Measurements from ENCODE around the gene UBASH3B.

The UBASH3B gene

GRCh38 chr11:122705396-122705795, 49.9 kb downstream of the UBASH3B start:
- TF ChIP-seq TAF1 (IDR thresholded peaks at IDR 0.05; ENCODE audit: borderline replicate concordance, insufficient read depth, low read length) (no peak), SIN3A (IDR thresholded peaks at IDR 0.05; ENCODE audit: borderline replicate concordance, insufficient read depth, low read length) (no peak), POLR2AphosphoS5 (IDR thresholded peaks at IDR 0.05; ENCODE audit: low read depth, low read length) (no peak), FOXP2 (optimal IDR thresholded peaks at IDR 0.05; ENCODE audit: borderline replicate concordance, extremely low read depth, extremely low read length, insufficient read depth) (no peak)
- TF ChIP-seq, protein P1, sequence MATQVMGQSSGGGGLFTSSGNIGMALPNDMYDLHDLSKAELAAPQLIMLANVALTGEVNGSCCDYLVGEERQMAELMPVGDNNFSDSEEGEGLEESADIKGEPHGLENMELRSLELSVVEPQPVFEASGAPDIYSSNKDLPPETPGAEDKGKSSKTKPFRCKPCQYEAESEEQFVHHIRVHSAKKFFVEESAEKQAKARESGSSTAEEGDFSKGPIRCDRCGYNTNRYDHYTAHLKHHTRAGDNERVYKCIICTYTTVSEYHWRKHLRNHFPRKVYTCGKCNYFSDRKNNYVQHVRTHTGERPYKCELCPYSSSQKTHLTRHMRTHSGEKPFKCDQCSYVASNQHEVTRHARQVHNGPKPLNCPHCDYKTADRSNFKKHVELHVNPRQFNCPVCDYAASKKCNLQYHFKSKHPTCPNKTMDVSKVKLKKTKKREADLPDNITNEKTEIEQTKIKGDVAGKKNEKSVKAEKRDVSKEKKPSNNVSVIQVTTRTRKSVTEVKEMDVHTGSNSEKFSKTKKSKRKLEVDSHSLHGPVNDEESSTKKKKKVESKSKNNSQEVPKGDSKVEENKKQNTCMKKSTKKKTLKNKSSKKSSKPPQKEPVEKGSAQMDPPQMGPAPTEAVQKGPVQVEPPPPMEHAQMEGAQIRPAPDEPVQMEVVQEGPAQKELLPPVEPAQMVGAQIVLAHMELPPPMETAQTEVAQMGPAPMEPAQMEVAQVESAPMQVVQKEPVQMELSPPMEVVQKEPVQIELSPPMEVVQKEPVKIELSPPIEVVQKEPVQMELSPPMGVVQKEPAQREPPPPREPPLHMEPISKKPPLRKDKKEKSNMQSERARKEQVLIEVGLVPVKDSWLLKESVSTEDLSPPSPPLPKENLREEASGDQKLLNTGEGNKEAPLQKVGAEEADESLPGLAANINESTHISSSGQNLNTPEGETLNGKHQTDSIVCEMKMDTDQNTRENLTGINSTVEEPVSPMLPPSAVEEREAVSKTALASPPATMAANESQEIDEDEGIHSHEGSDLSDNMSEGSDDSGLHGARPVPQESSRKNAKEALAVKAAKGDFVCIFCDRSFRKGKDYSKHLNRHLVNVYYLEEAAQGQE (IDR thresholded peaks at IDR 0.05; ENCODE audit: insufficient read depth in 1 of 2, low read depth in 2 of 2, low read length in 2 of 2), result no peak

DNA sequence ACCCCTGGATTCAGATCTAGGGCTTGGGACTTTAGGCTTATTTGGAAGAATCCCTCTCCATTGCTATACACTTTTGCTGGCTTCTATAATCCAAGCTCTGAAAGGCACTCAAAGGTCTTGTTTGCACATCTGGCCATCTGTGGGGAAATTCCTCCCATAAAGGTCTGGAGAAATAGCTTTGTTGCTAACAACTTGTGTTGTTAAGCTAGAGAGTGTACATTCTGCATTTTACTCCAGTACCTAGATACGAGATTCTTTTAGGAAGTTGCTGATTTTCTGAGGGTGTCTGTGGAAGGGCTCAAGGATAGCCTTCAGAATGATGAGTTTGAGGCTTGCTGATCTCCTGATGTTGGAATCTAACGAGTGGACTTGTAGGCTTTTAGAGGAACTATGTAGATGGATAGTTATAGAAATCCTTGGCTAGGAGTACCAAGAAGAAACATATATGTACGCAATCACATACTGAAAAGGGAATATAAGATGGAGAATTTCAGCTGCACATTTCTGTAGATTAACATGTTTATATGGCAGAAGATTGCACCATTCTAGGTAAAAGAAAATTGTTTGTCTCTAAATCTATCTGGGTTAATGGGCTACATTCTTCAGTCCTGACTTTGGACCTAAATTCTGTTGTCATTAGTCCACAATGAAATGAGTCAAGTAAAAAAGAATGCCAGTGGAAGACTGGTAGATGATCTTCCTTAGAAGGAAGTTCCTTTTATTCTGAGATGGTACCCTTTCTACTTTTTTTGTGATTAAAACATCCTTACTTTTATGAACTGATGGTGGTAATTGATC, 51.0 kb downstream of the UBASH3B start:
- TF ChIP-seq TAF1 (IDR thresholded peaks at IDR 0.05; ENCODE audit: borderline replicate concordance, insufficient read depth, low read length), result no peak
- TF ChIP-seq, protein P1 (IDR thresholded peaks at IDR 0.05; ENCODE audit: insufficient read depth in 1 of 2, low read depth in 2 of 2, low read length in 2 of 2), result no peak
- TF ChIP-seq POLR2AphosphoS5 (IDR thresholded peaks at IDR 0.05; ENCODE audit: low read depth, low read length), result no peak
- TF ChIP-seq FOXP2 (optimal IDR thresholded peaks at IDR 0.05; ENCODE audit: borderline replicate concordance, extremely low read depth, extremely low read length, insufficient read depth), result no peak
- no peak for TF ChIP-seq SIN3A (IDR thresholded peaks at IDR 0.05; ENCODE audit: borderline replicate concordance, insufficient read depth, low read length)

GRCh38 chr11:122707111-122707510, 51.6 kb downstream of the UBASH3B start:
- TF ChIP-seq POLR2AphosphoS5 (IDR thresholded peaks at IDR 0.05; ENCODE audit: low read depth, low read length) (0 out of 2 replicates have a peak, but pooled peaks have one; percentile 19), FOXP2 (optimal IDR thresholded peaks at IDR 0.05; ENCODE audit: borderline replicate concordance, extremely low read depth, extremely low read length, insufficient read depth) (no peak)

DNA sequence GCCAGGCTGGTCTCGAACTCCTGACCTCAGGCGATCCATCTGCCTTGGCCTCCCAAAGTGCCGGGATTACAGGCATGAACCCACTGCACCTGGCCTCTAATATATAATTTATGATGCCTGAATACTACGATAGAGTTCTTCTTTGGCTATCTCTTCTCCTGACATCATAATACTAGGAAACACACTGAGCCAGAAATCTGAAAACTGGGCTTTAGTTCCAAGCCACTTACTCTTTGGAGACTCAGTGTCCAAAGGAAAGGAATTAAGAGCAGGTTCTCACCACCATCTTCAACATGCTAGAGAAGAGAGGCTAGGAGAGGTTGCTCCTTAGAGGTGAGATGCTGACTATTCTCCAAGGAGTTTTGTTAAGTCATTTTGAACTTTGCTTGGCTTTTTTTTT, 52.4 kb downstream of the UBASH3B start:
- TF ChIP-seq POLR2AphosphoS5 (IDR thresholded peaks at IDR 0.05; ENCODE audit: low read depth, low read length), result no peak
- TF ChIP-seq FOXP2 (optimal IDR thresholded peaks at IDR 0.05; ENCODE audit: borderline replicate concordance, extremely low read depth, extremely low read length, insufficient read depth), result no peak
- TF ChIP-seq SIN3A (IDR thresholded peaks at IDR 0.05; ENCODE audit: borderline replicate concordance, insufficient read depth, low read length), result no peak

- no peak for TF ChIP-seq FOXP2 (optimal IDR thresholded peaks at IDR 0.05; ENCODE audit: borderline replicate concordance, extremely low read depth, extremely low read length, insufficient read depth)
Measured at GRCh38 chr11:122709039-122709760, 53.7 kb downstream of the UBASH3B start.

DNA sequence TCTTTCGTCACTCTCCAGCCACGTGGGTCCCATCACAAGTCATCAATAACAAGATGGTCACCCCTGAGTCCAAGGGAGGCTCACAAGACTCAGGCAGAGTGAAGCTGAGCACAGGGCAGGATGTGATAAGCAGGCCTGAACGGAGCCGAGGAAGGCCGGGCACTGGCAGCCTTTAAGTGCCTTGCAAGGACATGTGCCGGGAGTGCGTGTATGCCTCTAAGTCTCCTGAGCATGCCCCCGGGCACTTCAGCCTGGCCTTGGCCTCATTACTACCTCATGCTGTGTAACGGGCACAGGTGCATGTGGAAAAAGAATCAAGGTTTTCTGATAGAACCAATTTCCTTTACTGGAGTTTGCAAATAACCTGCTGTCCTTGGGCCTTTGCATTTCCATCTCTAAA, 55.8 kb downstream of the UBASH3B start:
- TF ChIP-seq POLR2AphosphoS5 (IDR thresholded peaks at IDR 0.05; ENCODE audit: low read depth, low read length) (no peak), FOXP2 (optimal IDR thresholded peaks at IDR 0.05; ENCODE audit: borderline replicate concordance, extremely low read depth, extremely low read length, insufficient read depth) (no peak)

DNA sequence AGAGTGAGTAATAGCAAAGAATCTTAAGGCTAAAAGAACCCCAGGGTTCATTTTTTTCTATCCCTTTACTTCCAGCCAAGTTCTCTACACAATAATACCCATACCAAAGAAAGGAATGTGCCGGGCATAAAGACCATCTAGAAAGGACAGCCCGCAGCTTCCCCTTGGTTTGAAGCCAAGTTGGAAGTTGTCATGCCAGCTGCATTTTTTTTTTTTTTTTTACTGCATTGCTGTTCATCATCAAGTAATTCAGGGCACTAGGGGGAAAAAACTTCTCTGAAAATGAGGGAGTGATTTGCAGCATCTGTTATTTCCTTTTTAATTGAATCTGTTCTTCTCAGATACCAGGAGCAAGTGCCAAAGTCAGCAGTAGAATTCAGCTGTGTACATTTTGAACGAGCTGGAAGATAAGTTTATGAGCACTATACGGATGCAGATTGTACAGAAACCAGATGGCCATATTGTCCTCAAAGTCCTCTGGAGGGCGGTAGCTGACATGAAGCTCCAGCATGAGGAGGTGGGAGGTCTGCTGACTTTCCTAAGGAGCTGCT, 56.4 kb downstream of the UBASH3B start:
- TF ChIP-seq TAF1 (IDR thresholded peaks at IDR 0.05; ENCODE audit: borderline replicate concordance, insufficient read depth, low read length) (no peak), SIN3A (IDR thresholded peaks at IDR 0.05; ENCODE audit: borderline replicate concordance, insufficient read depth, low read length) (no peak), POLR2AphosphoS5 (IDR thresholded peaks at IDR 0.05; ENCODE audit: low read depth, low read length) (no peak), FOXP2 (optimal IDR thresholded peaks at IDR 0.05; ENCODE audit: borderline replicate concordance, extremely low read depth, extremely low read length, insufficient read depth) (no peak)
- TF ChIP-seq, protein P1 (IDR thresholded peaks at IDR 0.05; ENCODE audit: insufficient read depth in 1 of 2, low read depth in 2 of 2, low read length in 2 of 2), result no peak

All from PFSK-1 (cell line).